ENCODE results near the gene CNTLN.

GRCh38 chr9:17551023-17551422, 416.2 kb downstream of the CNTLN start:
- TF ChIP-seq TCF7L2 (IDR thresholded peaks at IDR 0.05; ENCODE audit: low read depth, low read length) (no peak), CEBPG (CRISPR knock-in tag; IDR thresholded peaks at IDR 0.05) (no peak), CEBPG (tag; conservative IDR thresholded peaks at IDR 0.05 in 1 of 2, IDR thresholded peaks at IDR 0.05 in 1 of 2) (no peak), KHSRP (IDR thresholded peaks at IDR 0.05) (no peak), POLR2A (conservative IDR thresholded peaks at IDR 0.05) (no peak), BCOR (IDR thresholded peaks at IDR 0.05) (no peak), ILF3 (IDR thresholded peaks at IDR 0.05; ENCODE audit: borderline replicate concordance) (no peak)
